Progenitor cell of endocrine pancreas (in vitro differentiated cells): ENCODE results near the gene PLXNB2. TPM values are rescaled to one million over a fixed set of nuclear protein-coding genes. Genes with fewer than 3 reads are reported as not detected.
A peak's percentile ranks its signal among the peaks of the same experiment; 100 is the strongest.

Experiments
- DNase-seq: peaks from one replicate; pipeline ENCODE4 v3.0.0; 2021; ENCODE audit warnings: low spot score; ENCODE audit not compliant: unreplicated experiment
- H3K27ac Mint-ChIP-seq: 2 replicates; pipeline ENCODE4 v1.8.0; 2021; ENCODE audit warnings: mild to moderate bottlenecking, moderate library complexity, mixed read lengths
- H3K27me3 Mint-ChIP-seq: 2 replicates; pipeline ENCODE4 v1.8.0; 2021; ENCODE audit warnings: mixed read lengths
- H3K36me3 Mint-ChIP-seq: 2 replicates; pipeline ENCODE4 v1.8.0; 2022; ENCODE audit warnings: mixed read lengths; ENCODE audit not compliant: insufficient read depth
- H3K4me1 Mint-ChIP-seq: 2 replicates; pipeline ENCODE4 v1.8.0; 2021; ENCODE audit warnings: low read depth, mixed read lengths
- H3K4me3 Mint-ChIP-seq: 2 replicates; pipeline ENCODE4 v1.8.0; 2021; ENCODE audit warnings: low read depth, mild to moderate bottlenecking, moderate library complexity, mixed read lengths
- H3K9me3 Mint-ChIP-seq: 2 replicates; pipeline ENCODE4 v1.8.0; 2021; ENCODE audit warnings: low read depth, mixed read lengths
- total RNA-seq: library from RNA; stranded (reverse); gene quantifications from 2 replicates; pipeline ENCODE4 v1.2.1, GENCODE V29; 2021
- TF ChIP-seq, protein P1 (sequence below): fragments of 200-600 bp; sonication (generic); IDR thresholded peaks from one replicate; pipeline ENCODE4 v1.5.0; 2021; ENCODE audit warnings: antibody characterized with exemption, mild to moderate bottlenecking; ENCODE audit not compliant: unreplicated experiment

The PLXNB2 gene
- total RNA-seq, 1 donor from 2014 or later, result 182 TPM

GRCh38 chr22:50347157-50347556, 39.7 kb upstream of the PLXNB2 start:
- no peaks in the 10 kb centered on the region for H3K27me3 Mint-ChIP-seq
- H3K27ac Mint-ChIP-seq, result no peak overlapping the region
- no peak overlapping the region for H3K4me3 Mint-ChIP-seq
- DNase-seq, result no peak
- H3K36me3 Mint-ChIP-seq, result no peaks in the 10 kb centered on the region
- H3K4me1 Mint-ChIP-seq, result peaks cover 2% of the 10 kb centered on the region
- TF ChIP-seq, protein P1, sequence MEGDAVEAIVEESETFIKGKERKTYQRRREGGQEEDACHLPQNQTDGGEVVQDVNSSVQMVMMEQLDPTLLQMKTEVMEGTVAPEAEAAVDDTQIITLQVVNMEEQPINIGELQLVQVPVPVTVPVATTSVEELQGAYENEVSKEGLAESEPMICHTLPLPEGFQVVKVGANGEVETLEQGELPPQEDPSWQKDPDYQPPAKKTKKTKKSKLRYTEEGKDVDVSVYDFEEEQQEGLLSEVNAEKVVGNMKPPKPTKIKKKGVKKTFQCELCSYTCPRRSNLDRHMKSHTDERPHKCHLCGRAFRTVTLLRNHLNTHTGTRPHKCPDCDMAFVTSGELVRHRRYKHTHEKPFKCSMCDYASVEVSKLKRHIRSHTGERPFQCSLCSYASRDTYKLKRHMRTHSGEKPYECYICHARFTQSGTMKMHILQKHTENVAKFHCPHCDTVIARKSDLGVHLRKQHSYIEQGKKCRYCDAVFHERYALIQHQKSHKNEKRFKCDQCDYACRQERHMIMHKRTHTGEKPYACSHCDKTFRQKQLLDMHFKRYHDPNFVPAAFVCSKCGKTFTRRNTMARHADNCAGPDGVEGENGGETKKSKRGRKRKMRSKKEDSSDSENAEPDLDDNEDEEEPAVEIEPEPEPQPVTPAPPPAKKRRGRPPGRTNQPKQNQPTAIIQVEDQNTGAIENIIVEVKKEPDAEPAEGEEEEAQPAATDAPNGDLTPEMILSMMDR, result no peak
- H3K9me3 Mint-ChIP-seq, result no peaks in the 10 kb centered on the region

DNA sequence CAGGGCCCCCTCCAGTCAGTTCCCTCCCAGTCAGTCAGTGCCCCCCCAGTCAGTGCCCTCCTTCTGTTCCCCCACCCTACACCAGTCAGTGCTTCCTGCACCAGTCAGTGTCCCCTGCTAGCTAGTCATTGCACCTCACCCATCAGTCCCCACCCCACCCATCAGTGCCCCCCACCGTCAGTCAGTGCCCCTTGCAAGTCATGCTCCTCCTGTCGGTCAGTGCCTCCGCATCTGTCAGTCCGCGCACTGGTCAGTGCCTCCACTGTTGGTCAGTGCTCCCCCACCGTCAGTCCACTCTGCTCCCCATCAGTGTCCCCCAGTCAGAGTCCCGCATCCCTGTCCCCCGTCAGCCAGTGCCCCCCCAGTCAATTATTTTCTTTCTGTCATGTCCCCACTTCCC, 39.0 kb upstream of the PLXNB2 start:
- H3K4me3 Mint-ChIP-seq, result no peak overlapping the region

GRCh38 chr22:50343541-50343935, 36.1 kb upstream of the PLXNB2 start:
- peaks cover 3% of the 10 kb centered on the region for H3K4me1 Mint-ChIP-seq
- peak overlapping the region; percentile 44 for H3K4me3 Mint-ChIP-seq
- H3K36me3 Mint-ChIP-seq, result no peaks in the 10 kb centered on the region
- TF ChIP-seq, protein P1, result no peak
- H3K27me3 Mint-ChIP-seq, result no peaks in the 10 kb centered on the region
- DNase-seq, result no peak
- H3K27ac Mint-ChIP-seq, result no peak overlapping the region
- no peaks in the 10 kb centered on the region for H3K9me3 Mint-ChIP-seq

More for the DNA sequence above, 39.0 kb upstream of the PLXNB2 start:
- DNase-seq, result no peak
- Mint-ChIP-seq H3K27me3 (no peaks in the 10 kb centered on the region), H3K9me3 (no peaks in the 10 kb centered on the region), H3K36me3 (no peaks in the 10 kb centered on the region), H3K4me1 (peaks cover 2% of the 10 kb centered on the region), H3K27ac (no peak overlapping the region)
- TF ChIP-seq, protein P1, result no peak

DNA sequence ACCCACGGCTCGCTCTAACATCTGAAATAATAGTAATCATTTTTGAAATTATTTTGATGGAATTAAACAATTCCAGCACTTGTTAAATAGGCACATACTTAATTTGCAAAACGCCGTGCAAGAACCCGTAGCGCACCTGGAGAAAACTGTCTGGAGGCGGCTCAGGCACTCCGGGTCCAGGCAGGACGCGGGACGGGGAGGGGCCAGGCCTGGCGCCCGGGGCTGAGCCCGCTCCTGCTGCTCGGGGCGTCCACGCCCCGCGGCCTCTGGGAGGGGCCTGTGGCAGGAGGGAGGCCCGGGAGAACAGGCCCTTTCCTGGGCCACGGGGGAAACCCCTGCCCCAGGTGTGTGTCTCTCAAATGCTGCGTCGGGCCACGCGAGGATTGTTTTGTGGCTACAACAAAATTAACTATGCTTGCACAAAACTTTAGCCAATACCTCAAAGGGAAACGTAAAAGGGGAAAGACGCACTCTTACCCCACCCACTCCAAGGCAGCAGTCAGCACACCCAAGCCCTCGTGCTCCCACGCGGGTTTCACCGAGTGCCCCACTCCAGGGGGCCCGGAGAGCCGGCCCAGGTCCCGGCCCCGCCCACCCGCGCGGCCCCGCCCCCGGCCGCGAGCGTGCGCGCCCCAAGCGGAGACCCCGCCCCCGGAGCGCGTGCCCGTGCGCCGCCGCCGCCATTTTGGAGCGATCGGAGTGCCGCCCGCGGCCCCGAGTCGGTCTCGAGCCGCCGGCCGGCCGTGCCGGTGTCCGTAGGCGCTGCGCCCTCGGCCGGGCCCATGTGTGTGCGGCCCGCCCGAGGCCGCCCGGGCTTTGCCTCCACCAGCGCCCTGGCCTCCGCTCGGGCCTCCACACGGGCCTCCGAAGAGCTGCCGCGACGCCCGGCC, 35.5 kb upstream of the PLXNB2 start, which contains the start of gene PPP6R2:
Gene PPP6R2, plus strand, starts transcription at position 677 of the 890 bp plus-strand sequence. CDS start 50,582 bp downstream, outside the sequence.
- TF ChIP-seq, protein P1, result no peak
- H3K27ac Mint-ChIP-seq, result peak within 1 kb of the TSS; percentile 94
- no peaks in the 10 kb centered on the region for H3K36me3 Mint-ChIP-seq
- peak; percentile 78 for DNase-seq
- peaks cover 3% of the 10 kb centered on the region for H3K4me1 Mint-ChIP-seq
- no peaks in the 10 kb centered on the region for H3K27me3 Mint-ChIP-seq
- peak within 1 kb of the TSS; percentile 81 for H3K4me3 Mint-ChIP-seq
- H3K9me3 Mint-ChIP-seq, result no peaks in the 10 kb centered on the region

- peak overlapping the region; percentile 94 for H3K27ac Mint-ChIP-seq
- TF ChIP-seq, protein P1, result peak; percentile 98
- no peaks in the 10 kb centered on the region for H3K36me3 Mint-ChIP-seq
- H3K4me3 Mint-ChIP-seq, result peak overlapping the region; percentile 81
- no peaks in the 10 kb centered on the region for H3K27me3 Mint-ChIP-seq
- H3K9me3 Mint-ChIP-seq, result no peaks in the 10 kb centered on the region
- peak; percentile 87 for DNase-seq
- H3K4me1 Mint-ChIP-seq, result peaks cover 3% of the 10 kb centered on the region
Observed at GRCh38 chr22:50341977-50342650, 34.7 kb upstream of the PLXNB2 start.
